ENCODE data around the gene RAB40C.
"Not testable (repeated sequence)": the region's sequence is repeated elsewhere in the genome, so short reads cannot be mapped to it uniquely, and the experiment has no call there.

Gene RAB40C

GRCh38 chr16:590815-591200 is 942 bp downstream of the RAB40C start:
- ATAC-seq: no peak
- no peak for DNase-seq

GRCh38 chr16:591231-591630 is 1.4 kb downstream of the RAB40C start:
- ATAC-seq (no peak), DNase-seq (no peak)

- DNase-seq: no peak
- no peak for ATAC-seq
Observed at GRCh38 chr16:591892-592517, 2.1 kb downstream of the RAB40C start.

- DNase-seq (no peak), ATAC-seq (no peak)
Observed at GRCh38 chr16:592518-593306, 2.8 kb downstream of the RAB40C start.

- no peak for ATAC-seq
- DNase-seq: no peak
Observed at GRCh38 chr16:593406-593805, 3.5 kb downstream of the RAB40C start.

- DNase-seq: no peak
- no peak for ATAC-seq
Observed at GRCh38 chr16:593807-594206, 3.9 kb downstream of the RAB40C start.

- ATAC-seq (no peak), DNase-seq (no peak)
Observed at GRCh38 chr16:595094-595528, 5.2 kb downstream of the RAB40C start.

GRCh38 chr16:595942-596735 is 6.3 kb downstream of the RAB40C start:
- DNase-seq: no peak
- ATAC-seq: no peak

GRCh38 chr16:596736-597060 is 6.8 kb downstream of the RAB40C start:
- ATAC-seq: no peak

GRCh38 chr16:597655-598054 is 7.8 kb downstream of the RAB40C start:
- not testable (repeated sequence) for DNase-seq, ATAC-seq

More at GRCh38 chr16:596736-597060, 6.8 kb downstream of the RAB40C start:
- DNase-seq: no peak

GRCh38 chr16:598823-599739 is 9.2 kb downstream of the RAB40C start:
- no peak for DNase-seq

GRCh38 chr16:600781-601180 is 10.9 kb downstream of the RAB40C start:
- peak; percentile 43 for ATAC-seq
- DNase-seq: no peak

More at GRCh38 chr16:598823-599739, 9.2 kb downstream of the RAB40C start:
- ATAC-seq: no peak

- DNase-seq: no peak
- no peak for ATAC-seq
Observed at GRCh38 chr16:603933-604332, 14.1 kb downstream of the RAB40C start.

GRCh38 chr16:606656-607307 is 16.9 kb downstream of the RAB40C start:
- no peak for ATAC-seq
- DNase-seq: no peak

- peak; percentile 96 for ATAC-seq
- DNase-seq: peak; percentile 69
Observed at GRCh38 chr16:608019-608418, 18.2 kb downstream of the RAB40C start.

GRCh38 chr16:609316-609715 is 19.4 kb downstream of the RAB40C start:
- DNase-seq (no peak), ATAC-seq (no peak)

- ATAC-seq (no peak), DNase-seq (no peak)
Observed at GRCh38 chr16:609984-610383, 20.1 kb downstream of the RAB40C start.

- DNase-seq (peak; percentile 80), ATAC-seq (peak; percentile 67)
Observed at GRCh38 chr16:610513-611381, 20.9 kb downstream of the RAB40C start.

- ATAC-seq: no peak
- DNase-seq: no peak
Observed at GRCh38 chr16:615122-615521, 25.3 kb downstream of the RAB40C start.
